Measurements from ENCODE around the gene SIX1. TPM values are rescaled to one million over a fixed set of nuclear protein-coding genes. Genes with fewer than 3 reads are reported as not detected.

The SIX1 gene
- total RNA-seq, 1 donor from 2014 or later: 0.44 TPM

DNA sequence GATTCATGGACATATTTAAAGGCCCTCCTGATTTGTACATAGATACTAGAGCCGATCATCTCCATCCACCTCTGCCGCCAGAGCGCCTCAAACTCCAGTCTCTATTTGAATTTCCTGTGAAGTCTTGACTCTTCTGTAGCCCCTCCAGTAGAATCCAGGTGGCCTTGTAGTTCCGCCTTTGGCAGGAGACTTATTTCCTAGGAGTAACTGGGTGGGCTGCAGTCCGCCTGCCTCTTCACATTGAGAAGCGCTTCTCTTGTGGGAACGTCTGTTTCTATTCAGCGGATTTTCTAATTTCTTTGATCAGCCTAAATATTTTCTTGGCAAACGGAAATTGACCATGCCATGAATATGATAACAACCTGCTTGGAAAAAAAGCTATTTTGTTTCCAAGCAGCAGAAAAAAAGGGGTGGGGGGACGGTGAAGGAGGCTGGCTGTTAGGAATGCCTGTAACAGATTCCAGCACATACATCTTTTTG, 9.0 kb upstream of the SIX1 start:
- Mint-ChIP-seq H3K4me3 (peak overlapping the region; percentile 96), H3K27me3 (ENCODE audit: low read depth) (peaks cover 90% of the 10 kb centered on the region)

GRCh38 chr14:60657456-60658210, 8.4 kb upstream of the SIX1 start:
- TF ChIP-seq, protein P1, sequence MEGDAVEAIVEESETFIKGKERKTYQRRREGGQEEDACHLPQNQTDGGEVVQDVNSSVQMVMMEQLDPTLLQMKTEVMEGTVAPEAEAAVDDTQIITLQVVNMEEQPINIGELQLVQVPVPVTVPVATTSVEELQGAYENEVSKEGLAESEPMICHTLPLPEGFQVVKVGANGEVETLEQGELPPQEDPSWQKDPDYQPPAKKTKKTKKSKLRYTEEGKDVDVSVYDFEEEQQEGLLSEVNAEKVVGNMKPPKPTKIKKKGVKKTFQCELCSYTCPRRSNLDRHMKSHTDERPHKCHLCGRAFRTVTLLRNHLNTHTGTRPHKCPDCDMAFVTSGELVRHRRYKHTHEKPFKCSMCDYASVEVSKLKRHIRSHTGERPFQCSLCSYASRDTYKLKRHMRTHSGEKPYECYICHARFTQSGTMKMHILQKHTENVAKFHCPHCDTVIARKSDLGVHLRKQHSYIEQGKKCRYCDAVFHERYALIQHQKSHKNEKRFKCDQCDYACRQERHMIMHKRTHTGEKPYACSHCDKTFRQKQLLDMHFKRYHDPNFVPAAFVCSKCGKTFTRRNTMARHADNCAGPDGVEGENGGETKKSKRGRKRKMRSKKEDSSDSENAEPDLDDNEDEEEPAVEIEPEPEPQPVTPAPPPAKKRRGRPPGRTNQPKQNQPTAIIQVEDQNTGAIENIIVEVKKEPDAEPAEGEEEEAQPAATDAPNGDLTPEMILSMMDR (conservative IDR thresholded peaks at IDR 0.05): no peak
- no peak for DNase-seq (ENCODE audit: low read depth, low spot score)
- H3K27me3 Mint-ChIP-seq (ENCODE audit: low read depth): peaks cover 90% of the 10 kb centered on the region
- peak overlapping the region; percentile 86 for H3K27ac Mint-ChIP-seq (ENCODE audit: unreplicated experiment)
- peaks cover 49% of the 10 kb centered on the region for H3K4me1 Mint-ChIP-seq
- H3K9me3 Mint-ChIP-seq: no peaks in the 10 kb centered on the region
- peak overlapping the region; percentile 96 for H3K4me3 Mint-ChIP-seq
- no peaks in the 10 kb centered on the region for H3K36me3 Mint-ChIP-seq (ENCODE audit: low read depth)

More for the DNA sequence above, 9.0 kb upstream of the SIX1 start:
- Mint-ChIP-seq H3K27ac (ENCODE audit: unreplicated experiment) (no peak overlapping the region), H3K4me1 (peaks cover 47% of the 10 kb centered on the region), H3K9me3 (no peaks in the 10 kb centered on the region), H3K36me3 (ENCODE audit: low read depth) (no peaks in the 10 kb centered on the region)
- TF ChIP-seq, protein P1 (conservative IDR thresholded peaks at IDR 0.05): no peak
- DNase-seq (ENCODE audit: low read depth, low spot score): no peak

GRCh38 chr14:60656686-60657455, 7.6 kb upstream of the SIX1 start:
- H3K4me1 Mint-ChIP-seq: peaks cover 49% of the 10 kb centered on the region
- no peaks in the 10 kb centered on the region for H3K36me3 Mint-ChIP-seq (ENCODE audit: low read depth)
- no peaks in the 10 kb centered on the region for H3K9me3 Mint-ChIP-seq
- H3K27me3 Mint-ChIP-seq (ENCODE audit: low read depth): peaks cover 94% of the 10 kb centered on the region
- DNase-seq (ENCODE audit: low read depth, low spot score): peak; percentile 69
- TF ChIP-seq, protein P1 (conservative IDR thresholded peaks at IDR 0.05): peak; percentile 59
- H3K27ac Mint-ChIP-seq (ENCODE audit: unreplicated experiment): peak overlapping the region; percentile 86
- peak overlapping the region; percentile 96 for H3K4me3 Mint-ChIP-seq

GRCh38 chr14:60655898-60656685, 6.8 kb upstream of the SIX1 start:
- peak overlapping the region; percentile 84 for H3K4me3 Mint-ChIP-seq
- no peak for DNase-seq (ENCODE audit: low read depth, low spot score)
- no peaks in the 10 kb centered on the region for H3K9me3 Mint-ChIP-seq
- H3K27me3 Mint-ChIP-seq (ENCODE audit: low read depth): peaks cover 95% of the 10 kb centered on the region
- no peaks in the 10 kb centered on the region for H3K36me3 Mint-ChIP-seq (ENCODE audit: low read depth)
- TF ChIP-seq, protein P1 (conservative IDR thresholded peaks at IDR 0.05): no peak
- H3K4me1 Mint-ChIP-seq: peaks cover 49% of the 10 kb centered on the region
- no peak overlapping the region for H3K27ac Mint-ChIP-seq (ENCODE audit: unreplicated experiment)
